Common myeloid progenitor, CD34-positive (primary cell): ENCODE measurements around the gene ZFP36.

Experiments
- CTCF ChIA-PET: fragments of 350-600 bp; sonication (Branson Sonifier 250); formaldehyde crosslinking; loops from one replicate; lab custom pipeline; 2021; ENCODE audit warnings: antibody characterized with exemption; lab: Charles Lee
- POLR2A ChIA-PET: fragments of 350-600 bp; sonication (Branson Sonifier 250); formaldehyde crosslinking; loops from one replicate; lab custom pipeline; 2021; ENCODE audit warnings: antibody characterized with exemption; lab: Charles Lee
- DNase-seq, 3 donors: peaks; one replicate each; pipeline versions ENCODE4 v3.0.0 to v3.0.0-alpha.2; 2013
- H3K27ac ChIP-seq, 2 experiments: 1 replicate in 1 of 2; 2 replicates in 1 of 2; pipeline ENCODE4 v1.7.0; 2013; ENCODE audit warnings: inconsistent platforms in 2 of 2, low read length in 2 of 2, mild to moderate bottlenecking in 2 of 2, low read depth in 1 of 2, moderate library complexity in 1 of 2; ENCODE audit not compliant: severe bottlenecking in 2 of 2, insufficient read depth in 1 of 2, poor library complexity in 1 of 2
- H3K27me3 ChIP-seq, 5 experiments: replicated peaks in 2 of 5; 1 replicate in 3 of 5; 2 replicates in 2 of 5; pipeline versions ENCODE4 v1.6.1 to v1.7.0; 2013; ENCODE audit warnings: low read length in 4 of 5, mild to moderate bottlenecking in 2 of 5, moderate library complexity in 2 of 5, inconsistent platforms in 1 of 5; ENCODE audit not compliant: insufficient read depth in 5 of 5, control insufficient read depth in 4 of 5
- H3K36me3 ChIP-seq, 4 experiments: 1 replicate in 2 of 4; 2 replicates in 2 of 4; pipeline versions ENCODE4 v1.6.1 to v1.7.0; 2013; ENCODE audit warnings: low read length in 3 of 4, control low read depth in 1 of 4, mild to moderate bottlenecking in 1 of 4; ENCODE audit not compliant: control insufficient read depth in 4 of 4, insufficient read depth in 4 of 4
- H3K4me1 ChIP-seq, 4 experiments: 1 replicate in 3 of 4; 2 replicates in 1 of 4; pipeline versions ENCODE4 v1.6.1 to v1.7.1; 2013; ENCODE audit warnings: low read length in 3 of 4, mild to moderate bottlenecking in 3 of 4, control low read depth in 1 of 4, inconsistent platforms in 1 of 4, moderate library complexity in 1 of 4; ENCODE audit not compliant: control insufficient read depth in 4 of 4, insufficient read depth in 4 of 4; ENCODE audit errors: control extremely low read depth in 1 of 4
- H3K4me3 ChIP-seq, 7 experiments: 1 replicate in 4 of 7; 2 replicates in 3 of 7; pipeline versions ENCODE4 v1.5.1 to v1.7.0; 2013; ENCODE audit warnings: mild to moderate bottlenecking in 7 of 7, low read length in 6 of 7, moderate library complexity in 6 of 7, inconsistent platforms in 2 of 7, low read depth in 2 of 7, control low read depth in 1 of 7; ENCODE audit not compliant: insufficient read depth in 4 of 7, control insufficient read depth in 1 of 7; ENCODE audit errors: extremely low read depth in 1 of 7
- H3K9me3 ChIP-seq, 5 experiments: 1 replicate in 4 of 5; 2 replicates in 1 of 5; pipeline versions ENCODE4 v1.6.1 to v1.7.1; 2013; ENCODE audit warnings: low read length in 4 of 5, mild to moderate bottlenecking in 2 of 5, inconsistent platforms in 1 of 5, low read depth in 1 of 5, moderate library complexity in 1 of 5; ENCODE audit not compliant: control insufficient read depth in 4 of 5, insufficient read depth in 2 of 5; ENCODE audit errors: control extremely low read depth in 1 of 5
- WGBS: methylation state at CpG from one replicate; pipeline ENCODE4 v1.1.5; 2013; ENCODE audit not compliant: insufficient coverage; 5-methylcytosine and 5-hydroxymethylcytosine counted together

Gene ZFP36

GRCh38 chr19:39413911-39414608, 7.4 kb downstream of the ZFP36 start:
- POLR2A ChIA-PET: interaction anchor here (0.7 to 1.1 kb wide), 2 partner anchors 22 to 23 kb away, joined by 3 to 4 read pairs; partner anchors contain the start of genes MED29, PAF1 and RPS16

GRCh38 chr19:39415111-39416046, 8.7 kb downstream of the ZFP36 start:
- Histone ChIP-seq H3K36me3 (peaks cover 2 to 25% (median 6%) of the 10 kb centered on the region in 4 experiments), H3K4me3 (no peak overlapping the region), H3K27ac (no peak overlapping the region), H3K9me3 (no peaks in the 10 kb centered on the region), H3K27me3 (no peaks in the 10 kb centered on the region), H3K4me1 (peaks cover 9 to 31% (median 24%) of the 10 kb centered on the region in 4 experiments)
- POLR2A ChIA-PET: interaction anchor here (0.6 kb wide), 1 partner anchor 8 kb away, joined by 3 read pairs; no protein-coding TSS in a partner anchor
- 94% methylated on average over 26 of the region's 35 CpGs for WGBS
- CTCF ChIA-PET: interaction anchor here (0.8 to 2.8 kb wide), 7 partner anchors 14 to 88 kb away, joined by 3 to 14 read pairs (median 4); no protein-coding TSS in a partner anchor
- DNase-seq: no peak

More at GRCh38 chr19:39413911-39414608, 7.4 kb downstream of the ZFP36 start:
- Histone ChIP-seq H3K4me1 (peaks cover 11 to 43% (median 33%) of the 10 kb centered on the region in 4 experiments), H3K27ac (no peak overlapping the region), H3K9me3 (no peaks in the 10 kb centered on the region), H3K4me3 (peak overlapping the region; percentile 57 to 98 (median 86)), H3K36me3 (peaks cover 2 to 22% (median 5%) of the 10 kb centered on the region in 4 experiments), H3K27me3 (no peaks in the 10 kb centered on the region)
- DNase-seq: no peak
- CTCF ChIA-PET: interaction anchor here (0.7 to 2.8 kb wide), 8 partner anchors 14 to 89 kb away, joined by 3 to 14 read pairs (median 4); no protein-coding TSS in a partner anchor
- 83% methylated on average over 15 of the region's 18 CpGs for WGBS

GRCh38 chr19:39416152-39417120, 9.8 kb downstream of the ZFP36 start:
- CTCF ChIA-PET: interaction anchor here (0.9 to 4.5 kb wide), 4 partner anchors 12 to 86 kb away, joined by 4 to 21 read pairs (median 7); no protein-coding TSS in a partner anchor

GRCh38 chr19:39417463-39418181, 11.0 kb downstream of the ZFP36 start:
- H3K4me1 ChIP-seq: peaks cover 0 to 14% (median 10%) of the 10 kb centered on the region in 4 experiments
- H3K9me3 ChIP-seq: no peaks in the 10 kb centered on the region
- H3K27me3 ChIP-seq: no peaks in the 10 kb centered on the region
- ChIA-PET CTCF (interaction anchor here (1.5 to 4.5 kb wide), 2 partner anchors 10 to 16 kb away, joined by 6 to 21 read pairs; no protein-coding TSS in a partner anchor), POLR2A (interaction anchor here (1.3 kb wide), 1 partner anchor 18 kb away, joined by 3 read pairs; the partner anchor contains the start of gene RPS16)
- H3K36me3 ChIP-seq: peaks cover 4 to 38% (median 12%) of the 10 kb centered on the region in 4 experiments
- peak in 1 of 3 donors; percentile 45 for DNase-seq
- WGBS: 85% methylated on average over 23 of the region's 30 CpGs
- no peak overlapping the region for H3K4me3 ChIP-seq
- no peak overlapping the region for H3K27ac ChIP-seq

More at GRCh38 chr19:39416152-39417120, 9.8 kb downstream of the ZFP36 start:
- POLR2A ChIA-PET: interaction anchor here (1.3 kb wide), 1 partner anchor 19 kb away, joined by 3 read pairs; the partner anchor contains the start of gene RPS16
- Histone ChIP-seq H3K9me3 (no peaks in the 10 kb centered on the region), H3K4me1 (peaks cover 3 to 21% (median 14%) of the 10 kb centered on the region in 4 experiments), H3K27me3 (no peaks in the 10 kb centered on the region), H3K4me3 (no peak overlapping the region), H3K36me3 (peaks cover 4 to 31% (median 6%) of the 10 kb centered on the region in 4 experiments), H3K27ac (no peak overlapping the region)
- DNase-seq: no peak
- WGBS: 91% methylated on average over 18 of the region's 27 CpGs

GRCh38 chr19:39419003-39419402, 12.4 kb downstream of the ZFP36 start:
- H3K36me3 ChIP-seq: peaks cover 7 to 52% (median 20%) of the 10 kb centered on the region in 4 experiments
- CTCF ChIA-PET: interaction anchor here (4.5 kb wide), 1 partner anchor 9 kb away, joined by 21 read pairs; no protein-coding TSS in a partner anchor

More at GRCh38 chr19:39419003-39419402, 12.4 kb downstream of the ZFP36 start:
- Histone ChIP-seq H3K27ac (no peak overlapping the region), H3K4me1 (peaks cover 0 to 5% (median 2%) of the 10 kb centered on the region in 4 experiments), H3K4me3 (no peak overlapping the region), H3K27me3 (no peaks in the 10 kb centered on the region), H3K9me3 (no peaks in the 10 kb centered on the region)
- POLR2A ChIA-PET: no interaction called here
- DNase-seq: no peak
- WGBS: 88% methylated on average over 5 of the region's 9 CpGs
